ENCODE results near the gene PCBP2. TPM values are rescaled to one million over a fixed set of nuclear protein-coding genes. Genes with fewer than 3 reads are reported as not detected.
A peak's percentile ranks its signal among the peaks of the same experiment; 100 is the strongest.

PCBP2 gene
- total and polyA plus RNA-seq, 10 of the 15 experiments (the other 5 are each of a cell fraction or from before 2014, with no cell fraction given): 109 to 803 (median 327) TPM

DNA sequence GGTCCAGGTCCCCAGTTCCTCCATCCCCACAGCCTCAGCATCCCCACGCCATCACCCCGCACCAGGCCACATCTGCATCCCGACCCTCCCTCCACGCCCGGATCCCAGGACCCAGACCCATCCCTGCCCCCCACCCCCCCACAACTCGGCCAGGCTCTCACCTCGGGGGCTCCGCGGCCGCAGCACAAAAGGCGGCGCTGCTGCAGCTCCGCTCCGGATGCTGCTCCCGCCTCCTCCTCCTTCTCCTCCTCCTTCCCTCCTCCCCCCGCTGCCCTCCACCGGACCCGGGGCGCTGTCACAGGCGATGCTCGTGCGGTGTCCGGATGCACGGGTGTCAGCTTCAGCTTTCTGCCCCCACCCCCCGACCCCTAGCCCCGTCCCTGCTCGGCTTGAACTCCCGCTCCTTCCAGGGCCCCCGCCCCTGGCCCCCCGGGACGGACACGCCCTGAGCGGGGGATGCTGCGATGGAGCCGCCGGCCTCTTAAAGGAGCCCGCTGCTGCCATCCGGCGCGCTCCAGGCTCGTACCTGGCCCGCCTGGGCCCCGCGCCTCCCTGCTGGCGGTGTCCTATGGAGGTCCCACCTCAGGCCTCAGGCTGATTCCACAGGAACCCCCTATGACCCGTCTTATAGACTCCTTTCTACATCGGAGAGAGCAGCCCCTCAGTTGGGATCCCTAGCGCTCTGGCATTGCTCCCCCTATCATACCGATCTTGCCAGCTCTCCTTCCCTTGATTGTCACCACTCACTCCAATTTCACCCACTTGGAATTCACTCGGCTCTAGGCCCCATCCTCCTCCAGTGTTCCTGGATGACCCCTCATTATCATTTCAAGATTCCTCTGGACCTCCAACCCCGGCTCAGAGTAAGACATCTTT is 47.6 kb downstream of the PCBP2 start, which contains the start of gene MAP3K12 (continued):
- TF ChIP-seq, protein P1, sequence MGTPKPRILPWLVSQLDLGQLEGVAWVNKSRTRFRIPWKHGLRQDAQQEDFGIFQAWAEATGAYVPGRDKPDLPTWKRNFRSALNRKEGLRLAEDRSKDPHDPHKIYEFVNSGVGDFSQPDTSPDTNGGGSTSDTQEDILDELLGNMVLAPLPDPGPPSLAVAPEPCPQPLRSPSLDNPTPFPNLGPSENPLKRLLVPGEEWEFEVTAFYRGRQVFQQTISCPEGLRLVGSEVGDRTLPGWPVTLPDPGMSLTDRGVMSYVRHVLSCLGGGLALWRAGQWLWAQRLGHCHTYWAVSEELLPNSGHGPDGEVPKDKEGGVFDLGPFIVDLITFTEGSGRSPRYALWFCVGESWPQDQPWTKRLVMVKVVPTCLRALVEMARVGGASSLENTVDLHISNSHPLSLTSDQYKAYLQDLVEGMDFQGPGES (IDR thresholded peaks at IDR 0.05): no peak
- TF ChIP-seq SRF (IDR thresholded peaks at IDR 0.05; ENCODE audit: low read depth in 2 of 2, low read length in 2 of 2) (0 out of 4 replicates have a peak, but pooled peaks of 1 of the 2 experiments have one; percentile 23), HDGF (IDR thresholded peaks at IDR 0.05) (no peak), CBFB (IDR thresholded peaks at IDR 0.05; ENCODE audit: low read depth) (no peak), NRF1 (conservative IDR thresholded peaks at IDR 0.05; ENCODE audit: low read depth, low read length) (no peak), BACH1 (IDR thresholded peaks at IDR 0.05; ENCODE audit: borderline replicate concordance) (peak; percentile 15; the same call in 1 of the 2 replicates), CREM (IDR thresholded peaks at IDR 0.05; ENCODE audit: low read depth) (no peak), TCF12 (IDR thresholded peaks at IDR 0.05; ENCODE audit: low read depth, low read length) (no peak), RB1 (IDR thresholded peaks at IDR 0.05; ENCODE audit: borderline replicate concordance) (no peak), YY1 (IDR thresholded peaks at IDR 0.05; ENCODE audit: low read depth, low read length) (0 out of 2 replicates have a peak, but pooled peaks have one; percentile 23), MYC (IDR thresholded peaks at IDR 0.05; ENCODE audit: insufficient read depth, insufficient read length, insufficient replicate concordance, low read length, severe bottlenecking) (no peak), SP1 (IDR thresholded peaks at IDR 0.05; ENCODE audit: low read depth, low read length) (no peak), BCL11A (IDR thresholded peaks at IDR 0.05; ENCODE audit: low read depth, low read length) (no peak), ESRRA (IDR thresholded peaks at IDR 0.05; ENCODE audit: low read length) (no peak), BMI1 (IDR thresholded peaks at IDR 0.05; ENCODE audit: borderline replicate concordance) (no peak), EGR1 (IDR thresholded peaks at IDR 0.05; ENCODE audit: borderline replicate concordance in 1 of 2, low read depth in 2 of 2, low read length in 2 of 2) (peak in 1 of 2 experiments; percentile 19; a peak in 1 of 3 replicates), JUND (IDR thresholded peaks at IDR 0.05; ENCODE audit: low read depth, low read length) (no peak), GABPA (IDR thresholded peaks at IDR 0.05; ENCODE audit: low read depth) (no peak), WRNIP1 (IDR thresholded peaks at IDR 0.05; ENCODE audit: borderline replicate concordance, low read depth, low read length) (no peak), CUX1 (IDR thresholded peaks at IDR 0.05; ENCODE audit: insufficient replicate concordance, low read depth, low read length) (no peak)
- TF ChIP-seq, protein P2, sequence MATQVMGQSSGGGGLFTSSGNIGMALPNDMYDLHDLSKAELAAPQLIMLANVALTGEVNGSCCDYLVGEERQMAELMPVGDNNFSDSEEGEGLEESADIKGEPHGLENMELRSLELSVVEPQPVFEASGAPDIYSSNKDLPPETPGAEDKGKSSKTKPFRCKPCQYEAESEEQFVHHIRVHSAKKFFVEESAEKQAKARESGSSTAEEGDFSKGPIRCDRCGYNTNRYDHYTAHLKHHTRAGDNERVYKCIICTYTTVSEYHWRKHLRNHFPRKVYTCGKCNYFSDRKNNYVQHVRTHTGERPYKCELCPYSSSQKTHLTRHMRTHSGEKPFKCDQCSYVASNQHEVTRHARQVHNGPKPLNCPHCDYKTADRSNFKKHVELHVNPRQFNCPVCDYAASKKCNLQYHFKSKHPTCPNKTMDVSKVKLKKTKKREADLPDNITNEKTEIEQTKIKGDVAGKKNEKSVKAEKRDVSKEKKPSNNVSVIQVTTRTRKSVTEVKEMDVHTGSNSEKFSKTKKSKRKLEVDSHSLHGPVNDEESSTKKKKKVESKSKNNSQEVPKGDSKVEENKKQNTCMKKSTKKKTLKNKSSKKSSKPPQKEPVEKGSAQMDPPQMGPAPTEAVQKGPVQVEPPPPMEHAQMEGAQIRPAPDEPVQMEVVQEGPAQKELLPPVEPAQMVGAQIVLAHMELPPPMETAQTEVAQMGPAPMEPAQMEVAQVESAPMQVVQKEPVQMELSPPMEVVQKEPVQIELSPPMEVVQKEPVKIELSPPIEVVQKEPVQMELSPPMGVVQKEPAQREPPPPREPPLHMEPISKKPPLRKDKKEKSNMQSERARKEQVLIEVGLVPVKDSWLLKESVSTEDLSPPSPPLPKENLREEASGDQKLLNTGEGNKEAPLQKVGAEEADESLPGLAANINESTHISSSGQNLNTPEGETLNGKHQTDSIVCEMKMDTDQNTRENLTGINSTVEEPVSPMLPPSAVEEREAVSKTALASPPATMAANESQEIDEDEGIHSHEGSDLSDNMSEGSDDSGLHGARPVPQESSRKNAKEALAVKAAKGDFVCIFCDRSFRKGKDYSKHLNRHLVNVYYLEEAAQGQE (IDR thresholded peaks at IDR 0.05; ENCODE audit: low read depth, low read length): no peak

Measured in GM12878 (cell line).